HG03045 (cell line): Measurements from ENCODE around the gene SASS6.
A peak's percentile ranks its signal among the peaks of the same experiment; 100 is the strongest.
"Not testable (repeated sequence)": the region's sequence is repeated elsewhere in the genome, so short reads cannot be mapped to it uniquely, and the experiment has no call there.

Experiments
- ATAC-seq: cut with Tn5 transposase; IDR thresholded peaks from one replicate; pipeline ENCODE4 v1.9.1; 2021; ENCODE audit warnings: mild to moderate bottlenecking, moderate library complexity; ENCODE audit not compliant: unreplicated experiment

Gene SASS6

DNA sequence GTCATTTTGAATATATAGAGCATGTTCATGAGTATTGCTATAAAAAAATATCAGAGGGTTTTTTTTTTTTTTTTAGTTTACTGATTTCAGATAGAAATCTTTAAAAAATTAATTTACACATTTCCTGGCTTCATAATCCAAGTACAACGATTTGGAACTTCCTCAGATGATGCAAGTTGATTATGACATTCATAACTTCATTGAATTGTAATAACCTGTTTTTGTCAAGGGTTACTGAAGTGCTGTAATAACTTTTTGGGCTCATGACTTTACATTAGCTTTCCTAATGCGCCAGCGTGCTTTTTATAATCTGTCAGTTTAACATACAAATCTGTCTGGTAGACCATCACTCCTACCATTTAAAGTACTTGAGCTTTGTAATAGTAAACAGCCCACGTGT lies 81.3 kb downstream of the SASS6 start:
- no peak for ATAC-seq

- ATAC-seq: no peak
Measured at GRCh38 chr1:100050139-100050538, 82.6 kb downstream of the SASS6 start.

- not testable (repeated sequence) for ATAC-seq
Measured at GRCh38 chr1:100047235-100047708, 85.5 kb downstream of the SASS6 start.

- ATAC-seq: no peak
Measured at GRCh38 chr1:100045206-100045605, 87.5 kb downstream of the SASS6 start.

DNA sequence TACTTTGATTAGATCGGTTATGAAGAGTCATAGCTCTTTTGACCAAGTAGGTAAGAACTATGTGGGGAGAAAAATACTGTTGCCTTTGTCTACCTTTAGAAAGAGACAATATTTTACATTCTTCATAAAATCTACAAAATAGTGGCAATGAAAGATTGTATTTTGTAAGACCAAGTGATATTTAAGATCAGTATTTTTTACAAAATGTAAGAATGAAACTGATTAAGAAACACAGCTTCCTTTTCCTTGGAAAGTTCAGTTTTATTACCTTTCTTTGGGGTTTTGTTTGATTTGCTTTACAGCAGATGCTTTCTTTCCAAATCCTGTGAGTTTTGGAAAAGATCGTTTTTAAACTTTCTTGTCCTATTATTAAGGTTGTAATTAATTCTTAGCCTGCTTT lies 93.1 kb downstream of the SASS6 start:
- no peak for ATAC-seq

GRCh38 chr1:100038660-100039287 lies 94.0 kb downstream of the SASS6 start:
- ATAC-seq: peak; percentile 61

GRCh38 chr1:100037927-100038659 lies 94.6 kb downstream of the SASS6 start:
- ATAC-seq: peak; percentile 86

GRCh38 chr1:100037656-100037926 lies 95.1 kb downstream of the SASS6 start:
- no peak for ATAC-seq

DNA sequence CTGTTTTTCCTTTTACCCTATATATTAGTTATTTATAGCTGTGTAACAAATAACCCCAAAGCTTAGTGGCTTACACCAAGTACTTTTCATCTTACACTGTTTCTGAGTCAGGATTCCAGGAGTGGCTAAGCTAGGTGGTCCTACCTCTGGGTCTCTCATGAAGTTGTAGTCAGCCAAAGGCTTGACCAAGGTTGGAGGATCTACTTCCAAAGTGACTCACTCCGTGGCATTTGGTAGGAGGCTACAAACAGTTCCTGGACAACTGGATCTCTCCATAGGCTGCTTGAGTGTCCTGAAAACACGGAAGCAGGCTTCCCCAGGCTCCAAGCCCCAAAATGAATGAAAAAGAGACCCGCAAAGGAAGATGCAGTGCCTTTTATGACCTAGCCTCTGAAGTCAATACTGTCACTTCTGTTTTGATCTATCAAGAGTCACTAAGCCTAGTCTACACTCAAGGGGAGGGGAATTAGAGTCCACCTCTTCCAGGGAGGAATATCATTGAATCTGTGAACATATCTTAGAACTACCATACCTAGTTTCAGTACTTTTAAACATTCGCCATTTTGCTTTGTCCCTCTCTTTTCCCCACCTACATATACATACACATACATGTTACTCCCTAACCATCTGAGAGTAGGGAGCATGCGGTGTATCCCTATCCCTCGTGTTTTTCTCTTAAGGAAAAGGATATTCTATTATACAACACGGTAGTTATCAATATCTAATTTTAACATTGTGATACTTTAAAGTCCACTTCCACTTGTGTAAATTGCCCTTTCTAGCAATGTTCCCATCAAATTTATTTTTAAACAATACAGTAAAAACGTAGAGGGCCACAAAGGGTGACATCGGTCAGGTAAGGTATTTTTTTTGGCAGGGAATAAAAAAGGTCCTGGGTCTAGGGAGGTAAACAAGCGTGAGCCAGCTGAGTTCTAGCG lies 95.7 kb downstream of the SASS6 start:
- no peak for ATAC-seq

DNA sequence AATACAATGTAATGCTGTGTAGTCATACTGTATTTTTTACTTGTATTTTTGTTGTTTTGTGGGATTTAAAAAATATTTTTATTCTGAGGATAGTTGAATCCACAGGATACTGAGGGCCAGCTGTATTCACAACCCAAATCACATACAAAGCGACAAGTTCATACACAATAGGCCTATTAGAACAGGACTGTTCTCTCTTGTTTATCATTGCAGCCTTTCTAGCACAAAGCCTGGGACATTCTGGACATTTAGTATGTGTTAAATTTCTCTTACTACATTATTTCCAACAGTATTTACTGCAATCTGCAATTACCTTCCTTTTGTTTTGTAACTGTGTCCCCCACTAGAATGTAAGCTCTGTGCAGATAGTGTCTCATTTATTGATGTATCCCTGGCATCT lies 97.5 kb downstream of the SASS6 start:
- ATAC-seq: no peak

DNA sequence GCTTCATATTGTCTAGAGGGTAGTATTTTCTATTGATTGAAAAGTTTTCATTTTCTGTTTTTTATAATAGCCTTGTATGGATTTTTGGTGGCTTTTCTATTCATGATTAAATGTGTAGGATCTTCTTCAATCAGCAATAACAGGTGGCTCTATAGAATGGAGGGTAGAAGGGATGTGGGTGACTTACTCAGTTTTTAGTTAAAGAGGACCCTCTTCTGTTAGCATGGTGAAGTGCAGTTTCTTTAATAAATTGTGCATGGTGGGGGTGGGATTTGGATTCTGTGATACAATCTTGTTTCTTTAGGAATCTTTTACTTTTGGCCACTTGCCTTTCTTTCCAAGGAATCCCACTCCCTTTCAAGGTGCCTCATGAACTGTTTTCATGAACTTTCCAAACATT lies 98.3 kb downstream of the SASS6 start:
- no peak for ATAC-seq
